Dendritic cell treated with granulocyte-macrophage colony-stimulating factor and Interleukin-4, amounts not matched to agents 40 ng/mL and 50 ng/mL, for 4 days (primary cell): ENCODE data around the gene SIGLEC15.

Source experiments
- H3K27ac Mint-ChIP-seq: one replicate; pipeline ENCODE4 v1.8.0; 2022; ENCODE audit warnings: mild to moderate bottlenecking, mixed read lengths
- H3K27me3 Mint-ChIP-seq: one replicate; pipeline ENCODE4 v1.8.0; 2022; ENCODE audit warnings: mild to moderate bottlenecking, mixed read lengths
- H3K36me3 Mint-ChIP-seq: one replicate; pipeline ENCODE4 v1.8.0; 2022; ENCODE audit warnings: low read depth, mixed read lengths
- H3K4me1 Mint-ChIP-seq: one replicate; pipeline ENCODE4 v1.8.0; 2022; ENCODE audit warnings: low read depth, mixed read lengths
- H3K4me3 Mint-ChIP-seq: one replicate; pipeline ENCODE4 v1.8.0; 2022; ENCODE audit warnings: mild to moderate bottlenecking, moderate library complexity, mixed read lengths
- H3K9me3 Mint-ChIP-seq: one replicate; pipeline ENCODE4 v1.8.0; 2022; ENCODE audit warnings: mixed read lengths
- intact Hi-C: fragments of 100-400 bp; cut with micrococcal nuclease; formaldehyde crosslinking; loops from one replicate; pipeline ENCODE4 v1.15.0; 2022

Gene SIGLEC15

DNA sequence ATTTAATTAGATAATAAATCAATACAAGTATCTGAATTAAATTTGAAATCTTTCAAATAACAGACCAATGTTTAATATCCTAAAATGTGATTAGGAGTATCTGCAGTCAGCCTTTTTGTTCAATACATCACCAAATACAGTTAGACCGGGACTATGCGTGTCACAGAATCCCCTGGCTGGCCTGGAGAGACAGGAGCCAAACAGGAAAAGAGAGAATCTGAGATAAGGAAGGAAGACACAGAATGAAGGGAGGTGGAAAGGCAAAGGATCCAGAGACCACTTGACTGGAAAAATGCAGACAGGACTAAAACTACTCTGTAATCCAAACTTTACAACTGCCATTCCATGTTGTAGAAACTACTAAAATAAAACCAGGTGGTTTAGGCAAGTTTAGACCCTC, 66.3 kb downstream of the SIGLEC15 start:
- H3K27ac Mint-ChIP-seq, result no peak overlapping the region
- intact Hi-C loops, result no loop called here
- H3K9me3 Mint-ChIP-seq, result no peaks in the 10 kb centered on the region
- H3K36me3 Mint-ChIP-seq, result peaks cover 73% of the 10 kb centered on the region
- no peaks in the 10 kb centered on the region for H3K27me3 Mint-ChIP-seq
- H3K4me1 Mint-ChIP-seq, result peaks cover 19% of the 10 kb centered on the region
- H3K4me3 Mint-ChIP-seq, result no peak overlapping the region
